ENCODE data around the gene ERMARD. TPM values are rescaled to one million over a fixed set of nuclear protein-coding genes. Genes with fewer than 3 reads are reported as not detected.

ERMARD gene
- total RNA-seq, 1 donor from 2014 or later = 41.5 TPM

DNA sequence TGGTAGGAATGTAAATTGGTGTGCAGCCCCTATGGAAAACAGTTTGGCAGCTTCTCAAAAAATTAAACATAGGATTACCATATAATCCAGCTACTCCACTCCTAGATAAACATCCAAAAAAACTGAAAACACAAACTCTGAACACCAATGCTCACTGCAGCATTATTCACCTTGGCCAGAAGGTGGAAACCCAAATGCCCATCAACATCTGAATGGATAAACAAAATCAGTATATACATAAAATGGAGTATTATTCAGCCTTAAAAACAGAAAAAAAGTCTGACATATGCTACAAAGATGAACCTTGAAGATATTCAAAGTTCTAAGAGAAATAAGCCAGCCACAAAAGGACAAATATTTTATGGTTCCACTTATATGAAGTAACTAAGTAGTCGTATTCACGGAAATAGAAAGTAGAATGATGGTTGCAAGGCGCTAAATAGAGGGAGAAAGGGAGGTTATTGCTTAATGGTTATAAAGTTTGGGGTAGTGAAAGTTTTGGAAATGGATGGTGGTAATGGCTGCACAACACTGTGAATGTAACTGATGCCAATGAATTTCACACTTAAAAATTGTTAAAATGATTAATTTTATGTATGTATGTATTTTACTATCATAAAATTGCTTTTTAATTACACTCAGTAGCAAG, 31.1 kb upstream of the ERMARD start:
- H3K4me1 ChIP-seq = peaks cover 36% of the 10 kb centered on the region

DNA sequence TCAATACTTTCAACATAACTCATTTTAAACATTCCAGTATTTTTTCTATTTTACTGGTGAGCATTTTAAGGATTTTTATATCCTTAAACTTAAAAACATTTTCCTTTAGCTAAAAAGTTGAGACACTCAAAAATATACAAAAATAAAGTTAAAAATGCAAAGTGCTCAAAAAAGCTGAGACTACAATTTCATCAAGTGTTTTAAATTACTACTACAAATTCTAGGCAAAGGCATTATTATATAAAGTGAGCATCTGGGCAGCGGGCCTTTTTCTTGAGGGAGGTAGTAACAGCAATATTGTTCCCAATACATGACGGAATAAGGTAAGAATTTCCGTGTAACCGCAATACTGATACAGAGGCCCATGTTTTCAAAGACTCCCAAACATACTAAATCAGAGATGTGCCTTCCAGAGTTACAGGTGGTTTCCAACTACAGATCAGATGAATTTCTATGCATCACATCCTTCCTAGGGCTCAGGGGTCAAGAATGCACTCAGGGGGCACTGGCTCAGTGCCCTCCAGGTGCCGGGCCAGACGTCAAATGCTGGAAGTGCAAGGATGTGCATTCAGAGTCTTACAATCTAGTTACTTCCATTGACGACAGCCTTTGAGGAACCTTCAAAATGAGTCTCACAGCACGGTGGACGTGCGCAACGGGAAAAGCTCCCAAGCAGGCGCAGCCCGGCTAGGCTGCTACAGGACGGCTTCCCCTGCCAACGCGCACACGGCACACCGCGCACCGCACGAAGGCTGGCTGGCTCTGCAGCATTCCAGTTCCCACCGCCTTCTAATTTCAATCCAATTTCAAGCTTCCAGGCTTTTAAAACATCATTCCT, 28.8 kb upstream of the ERMARD start:
- H3K27me3 ChIP-seq = no peaks in the 10 kb centered on the region

More for the DNA sequence above, 31.1 kb upstream of the ERMARD start:
- Histone ChIP-seq H3K27me3 (no peaks in the 10 kb centered on the region), H3K4me3 (no peak overlapping the region), H3K9me3 (no peaks in the 10 kb centered on the region), H3K27ac (no peak overlapping the region), H3K36me3 (peaks cover 0 to 16% of the 10 kb centered on the region in 2 donors)
- intact Hi-C loops (cut with DNase I) = no loop called here
- TF ChIP-seq POLR2A (IDR thresholded peaks at IDR 0.05) (no peak), POLR2AphosphoS5 (IDR thresholded peaks at IDR 0.05; ENCODE audit: insufficient read depth in 1 of 2, low read depth in 1 of 2) (no peak)
- TF ChIP-seq, protein P1, sequence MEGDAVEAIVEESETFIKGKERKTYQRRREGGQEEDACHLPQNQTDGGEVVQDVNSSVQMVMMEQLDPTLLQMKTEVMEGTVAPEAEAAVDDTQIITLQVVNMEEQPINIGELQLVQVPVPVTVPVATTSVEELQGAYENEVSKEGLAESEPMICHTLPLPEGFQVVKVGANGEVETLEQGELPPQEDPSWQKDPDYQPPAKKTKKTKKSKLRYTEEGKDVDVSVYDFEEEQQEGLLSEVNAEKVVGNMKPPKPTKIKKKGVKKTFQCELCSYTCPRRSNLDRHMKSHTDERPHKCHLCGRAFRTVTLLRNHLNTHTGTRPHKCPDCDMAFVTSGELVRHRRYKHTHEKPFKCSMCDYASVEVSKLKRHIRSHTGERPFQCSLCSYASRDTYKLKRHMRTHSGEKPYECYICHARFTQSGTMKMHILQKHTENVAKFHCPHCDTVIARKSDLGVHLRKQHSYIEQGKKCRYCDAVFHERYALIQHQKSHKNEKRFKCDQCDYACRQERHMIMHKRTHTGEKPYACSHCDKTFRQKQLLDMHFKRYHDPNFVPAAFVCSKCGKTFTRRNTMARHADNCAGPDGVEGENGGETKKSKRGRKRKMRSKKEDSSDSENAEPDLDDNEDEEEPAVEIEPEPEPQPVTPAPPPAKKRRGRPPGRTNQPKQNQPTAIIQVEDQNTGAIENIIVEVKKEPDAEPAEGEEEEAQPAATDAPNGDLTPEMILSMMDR (IDR thresholded peaks at IDR 0.05) = no peak
- no peak for DNase-seq (ENCODE audit: extremely low spot score in 2 of 2)

DNA sequence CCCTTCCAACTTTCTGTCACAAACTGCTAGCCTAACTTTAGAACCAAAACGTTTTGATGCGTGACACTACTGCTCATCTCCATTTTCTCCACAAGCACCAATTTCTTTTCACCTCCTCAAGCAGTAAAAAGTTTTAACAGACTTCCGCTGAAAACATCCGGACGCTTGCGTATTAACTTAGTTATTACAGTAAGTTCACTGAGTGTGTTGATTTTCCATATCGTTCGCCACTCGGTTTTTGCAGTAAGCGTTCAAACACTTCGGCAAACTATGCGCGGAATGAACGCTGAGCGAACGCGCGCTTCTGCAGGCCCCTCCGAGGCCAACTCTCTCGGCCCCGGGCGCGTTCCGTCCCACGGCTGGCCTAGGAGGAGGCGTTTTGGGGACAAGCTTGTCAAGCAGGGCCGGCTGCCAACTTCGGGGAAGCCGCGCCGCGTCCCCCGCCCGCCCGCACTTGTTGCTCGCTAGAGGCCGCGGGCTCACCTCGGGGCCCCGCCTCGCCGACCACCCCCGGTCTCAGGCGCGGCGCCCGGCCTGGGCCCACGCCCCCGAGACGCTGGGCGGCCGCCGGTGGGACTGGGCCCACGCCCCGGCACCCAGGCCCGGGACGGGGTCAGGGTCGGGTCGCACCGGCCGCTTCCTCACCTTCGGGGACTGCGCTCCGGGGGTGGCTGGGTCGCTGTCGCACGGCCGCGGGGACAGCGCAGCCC, 28.1 kb upstream of the ERMARD start:
- no peaks in the 10 kb centered on the region for H3K27me3 ChIP-seq
- intact Hi-C loops (cut with DNase I) = no loop called here
- H3K27ac ChIP-seq = peak overlapping the region; percentile 95
- peaks cover 41% of the 10 kb centered on the region for H3K4me1 ChIP-seq
- TF ChIP-seq POLR2A (IDR thresholded peaks at IDR 0.05) = no peak
- TF ChIP-seq, protein P1 (IDR thresholded peaks at IDR 0.05) = no peak
- TF ChIP-seq POLR2AphosphoS5 (IDR thresholded peaks at IDR 0.05; ENCODE audit: insufficient read depth in 1 of 2, low read depth in 1 of 2) = peak in 1 of 2 donors; percentile 79
- no peaks in the 10 kb centered on the region for H3K36me3 ChIP-seq
- peak in 1 of 2 donors; percentile 88 for DNase-seq (ENCODE audit: extremely low spot score in 2 of 2)
- H3K9me3 ChIP-seq = no peaks in the 10 kb centered on the region
- H3K4me3 ChIP-seq = peak overlapping the region; percentile 71 to 89

More for the DNA sequence above, 28.8 kb upstream of the ERMARD start:
- Histone ChIP-seq H3K4me3 (peak overlapping the region; percentile 71 to 89), H3K4me1 (peaks cover 41% of the 10 kb centered on the region), H3K27ac (peak overlapping the region; percentile 95), H3K9me3 (no peaks in the 10 kb centered on the region), H3K36me3 (no peaks in the 10 kb centered on the region)
- no peak for TF ChIP-seq POLR2AphosphoS5 (IDR thresholded peaks at IDR 0.05; ENCODE audit: insufficient read depth in 1 of 2, low read depth in 1 of 2)
- TF ChIP-seq, protein P1 (IDR thresholded peaks at IDR 0.05) = no peak
- TF ChIP-seq POLR2A (IDR thresholded peaks at IDR 0.05) = no peak
- DNase-seq (ENCODE audit: extremely low spot score in 2 of 2) = no peak
- intact Hi-C loops (cut with DNase I) = no loop called here

DNA sequence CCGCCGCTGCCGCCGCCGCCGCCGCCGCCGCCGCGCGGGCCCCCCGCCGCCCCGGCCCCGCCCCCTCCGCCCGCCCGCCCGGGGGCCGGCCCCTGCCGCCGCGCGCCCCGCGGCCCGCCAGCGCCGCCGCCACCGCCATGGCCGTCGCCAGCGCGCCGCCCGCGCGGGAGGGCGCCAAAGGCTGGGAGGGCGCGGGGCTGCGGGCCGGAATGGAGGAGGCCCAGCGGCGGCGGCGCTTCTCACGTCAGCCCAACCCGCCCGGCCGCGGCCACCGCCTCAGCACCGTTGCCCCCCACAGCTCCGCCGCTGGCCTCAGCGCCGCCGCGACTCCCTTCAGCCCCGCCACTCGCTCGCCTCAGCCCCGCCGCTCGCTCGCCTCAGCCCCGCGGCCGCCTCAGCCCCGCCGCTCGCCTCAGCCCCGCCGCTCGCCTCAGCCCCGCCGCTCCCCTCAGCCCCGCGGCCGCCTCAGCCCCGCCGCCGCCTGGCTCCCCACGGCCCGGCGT, 27.4 kb upstream of the ERMARD start:
- Histone ChIP-seq H3K36me3 (no peaks in the 10 kb centered on the region), H3K9me3 (no peaks in the 10 kb centered on the region), H3K27ac (peak overlapping the region; percentile 92), H3K27me3 (no peaks in the 10 kb centered on the region), H3K4me3 (peak overlapping the region; percentile 71 to 92), H3K4me1 (peaks cover 41% of the 10 kb centered on the region)
- intact Hi-C loops (cut with DNase I) = no loop called here
- TF ChIP-seq, protein P1 (IDR thresholded peaks at IDR 0.05) = no peak
- TF ChIP-seq POLR2AphosphoS5 (IDR thresholded peaks at IDR 0.05; ENCODE audit: insufficient read depth in 1 of 2, low read depth in 1 of 2) = no peak
- TF ChIP-seq POLR2A (IDR thresholded peaks at IDR 0.05) = no peak
- no peak for DNase-seq (ENCODE audit: extremely low spot score in 2 of 2)
